Vagina (tissue), 2 donors: ENCODE results near the gene INPP5K. TPM values are rescaled to one million over a fixed set of nuclear protein-coding genes. Genes with fewer than 3 reads are reported as not detected.
A peak's percentile ranks its signal among the peaks of the same experiment; 100 is the strongest.

Source experiments
- DNase-seq, 2 donors: peaks; one replicate each; pipeline ENCODE4 v3.0.0-alpha.2; 2017; ENCODE audit errors: extremely low spot score in 2 of 2
- H3K27ac ChIP-seq: fragments of 200-600 bp; sonication (generic); one replicate; pipeline ENCODE4 v1.5.1; 2019
- H3K27me3 ChIP-seq: fragments of 200-600 bp; sonication (generic); one replicate; pipeline ENCODE4 v1.5.1; 2019
- H3K36me3 ChIP-seq, 2 donors: fragments of 200-600 bp; sonication (generic); one replicate each; pipeline ENCODE4 v1.5.1; 2017 to 2019
- H3K4me1 ChIP-seq: fragments of 200-600 bp; sonication (generic); one replicate; pipeline ENCODE4 v1.5.1; 2019
- H3K4me3 ChIP-seq, 2 donors: fragments of 200-600 bp; sonication (generic); 1 replicate in 1 of 2; 2 replicates in 1 of 2; pipeline ENCODE4 v1.5.1; 2016 to 2019
- H3K9me3 ChIP-seq: fragments of 200-600 bp; sonication (generic); one replicate; pipeline ENCODE4 v1.5.1; 2019
- CTCF ChIP-seq, 3 experiments: fragments of 450-650 bp in 2 of 3; fragments of 200-600 bp in 1 of 3; sonication (generic) in 1 of 3; IDR thresholded peaks; one replicate each; pipeline ENCODE4 v1.5.1; 2017 to 2019; ENCODE audit warnings: antibody characterized with exemption in 3 of 3, mild to moderate bottlenecking in 2 of 3, moderate library complexity in 2 of 3
- POLR2A ChIP-seq, 2 donors: fragments of 450-650 bp; IDR thresholded peaks; one replicate each; pipeline ENCODE4 v1.6.1; 2017; ENCODE audit warnings: antibody characterized with exemption in 2 of 2, mild to moderate bottlenecking in 2 of 2, moderate library complexity in 2 of 2
- POLR2AphosphoS5 ChIP-seq, 2 donors: sonication (generic); formaldehyde crosslinking; IDR thresholded peaks; one replicate each; pipeline ENCODE4 v1.9.0; 2017; ENCODE audit warnings: antibody characterized with exemption in 2 of 2, mild to moderate bottlenecking in 2 of 2, low read depth in 1 of 2; ENCODE audit not compliant: insufficient read depth in 1 of 2
- intact Hi-C: fragments of 100-400 bp; cut with DNase I; formaldehyde crosslinking; loops from one replicate; pipeline ENCODE4 v1.15.1; 2023
- total RNA-seq: library from RNA; depleted of rRNA; stranded (reverse); fragments of >200 nt; gene quantifications from one replicate; pipeline ENCODE4 v1.2.3, GENCODE V29; 2016

Gene INPP5K
- total RNA-seq, 1 donor from 2014 or later = 96.0 TPM

- Histone ChIP-seq H3K4me3 (no peak overlapping the region), H3K36me3 (peaks cover 0 to under 1% of the 10 kb centered on the region in 2 donors), H3K9me3 (no peaks in the 10 kb centered on the region), H3K4me1 (peaks cover 18% of the 10 kb centered on the region), H3K27me3 (no peaks in the 10 kb centered on the region), H3K27ac (no peak overlapping the region)
- TF ChIP-seq POLR2AphosphoS5 (IDR thresholded peaks at IDR 0.05; ENCODE audit: insufficient read depth in 1 of 2, low read depth in 1 of 2) (no peak), POLR2A (IDR thresholded peaks at IDR 0.05) (no peak), CTCF (IDR thresholded peaks at IDR 0.05) (no peak)
- no peak for DNase-seq
- intact Hi-C loops = no loop called here
Observed at GRCh38 chr17:1461198-1461944, 55.0 kb downstream of the INPP5K start.

- Histone ChIP-seq H3K4me1 (peaks cover 19% of the 10 kb centered on the region), H3K27me3 (no peaks in the 10 kb centered on the region), H3K36me3 (no peaks in the 10 kb centered on the region), H3K27ac (peak overlapping the region; percentile 9), H3K9me3 (no peaks in the 10 kb centered on the region), H3K4me3 (no peak overlapping the region)
- no peak for DNase-seq
- intact Hi-C loops = no loop called here
- peak; percentile 38 to 39 for TF ChIP-seq POLR2AphosphoS5 (IDR thresholded peaks at IDR 0.05; ENCODE audit: insufficient read depth in 1 of 2, low read depth in 1 of 2)
- TF ChIP-seq POLR2A (IDR thresholded peaks at IDR 0.05) = no peak
- TF ChIP-seq CTCF (IDR thresholded peaks at IDR 0.05) = no peak
Observed at GRCh38 chr17:1460233-1460632, 56.2 kb downstream of the INPP5K start.

- TF ChIP-seq POLR2AphosphoS5 (IDR thresholded peaks at IDR 0.05; ENCODE audit: insufficient read depth in 1 of 2, low read depth in 1 of 2) (peak; percentile 68 to 81), POLR2A (IDR thresholded peaks at IDR 0.05) (peak; percentile 69 to 93), CTCF (IDR thresholded peaks at IDR 0.05) (peak in 1 of 3 experiments; percentile 13)
- Histone ChIP-seq H3K36me3 (no peaks in the 10 kb centered on the region), H3K4me3 (peak within 1 kb of the TSS; percentile 96 to 99), H3K9me3 (no peaks in the 10 kb centered on the region), H3K27ac (peak within 1 kb of the TSS; percentile 96), H3K4me1 (peaks cover 60% of the 10 kb centered on the region), H3K27me3 (no peaks in the 10 kb centered on the region)
- peak in 1 of 2 donors; percentile 94 for DNase-seq
- intact Hi-C loops = loop anchor here (1.0 to 10.0 kb wide), 4 partner anchors 31 to 191 kb away; partner anchors contain the start of gene INPP5K
Observed at GRCh38 chr17:1455797-1456599, 60.4 kb downstream of the INPP5K start, which contains the start of gene CRK. TSS of gene CRK (minus strand) at chr17:1456232. CDS start at chr17:1456117, 115 bp downstream.

GRCh38 chr17:1455291-1455796 is 61.1 kb downstream of the INPP5K start:
- H3K27me3 ChIP-seq = no peaks in the 10 kb centered on the region
- DNase-seq = no peak
- TF ChIP-seq POLR2AphosphoS5 (IDR thresholded peaks at IDR 0.05; ENCODE audit: insufficient read depth in 1 of 2, low read depth in 1 of 2) (peak in 1 of 2 donors; percentile 11), POLR2A (IDR thresholded peaks at IDR 0.05) (no peak), CTCF (IDR thresholded peaks at IDR 0.05) (peak in 2 of 3 experiments; percentile 15 to 57)
- no peaks in the 10 kb centered on the region for H3K36me3 ChIP-seq
- H3K27ac ChIP-seq = peak overlapping the region; percentile 96
- no peaks in the 10 kb centered on the region for H3K9me3 ChIP-seq
- peaks cover 55% of the 10 kb centered on the region for H3K4me1 ChIP-seq
- peak overlapping the region; percentile 96 to 99 for H3K4me3 ChIP-seq
- intact Hi-C loops = loop anchor here (5.0 to 10.0 kb wide), 3 partner anchors 62 to 191 kb away; partner anchors contain the start of gene INPP5K
